Erythroblast (primary cell): ENCODE measurements around the gene ZNF709.
"Not testable (repeated sequence)": the region's sequence is repeated elsewhere in the genome, so short reads cannot be mapped to it uniquely, and the experiment has no call there.

Source experiments
- DNase-seq, 2 experiments: peaks; one replicate each; lab custom pipeline; 2025; lab: John Stamatoyannopoulos, UW
- GATA1 ChIP-seq: IDR thresholded peaks from 2 replicates; pipeline ENCODE4 v1.6.1; 2011; ENCODE audit warnings: low read depth, mild to moderate bottlenecking, control low read depth, low read length, moderate library complexity
- POLR2A ChIP-seq: IDR thresholded peaks from 2 replicates; pipeline ENCODE4 v1.6.1; 2011; ENCODE audit warnings: mild to moderate bottlenecking, low read length

Gene ZNF709

DNA sequence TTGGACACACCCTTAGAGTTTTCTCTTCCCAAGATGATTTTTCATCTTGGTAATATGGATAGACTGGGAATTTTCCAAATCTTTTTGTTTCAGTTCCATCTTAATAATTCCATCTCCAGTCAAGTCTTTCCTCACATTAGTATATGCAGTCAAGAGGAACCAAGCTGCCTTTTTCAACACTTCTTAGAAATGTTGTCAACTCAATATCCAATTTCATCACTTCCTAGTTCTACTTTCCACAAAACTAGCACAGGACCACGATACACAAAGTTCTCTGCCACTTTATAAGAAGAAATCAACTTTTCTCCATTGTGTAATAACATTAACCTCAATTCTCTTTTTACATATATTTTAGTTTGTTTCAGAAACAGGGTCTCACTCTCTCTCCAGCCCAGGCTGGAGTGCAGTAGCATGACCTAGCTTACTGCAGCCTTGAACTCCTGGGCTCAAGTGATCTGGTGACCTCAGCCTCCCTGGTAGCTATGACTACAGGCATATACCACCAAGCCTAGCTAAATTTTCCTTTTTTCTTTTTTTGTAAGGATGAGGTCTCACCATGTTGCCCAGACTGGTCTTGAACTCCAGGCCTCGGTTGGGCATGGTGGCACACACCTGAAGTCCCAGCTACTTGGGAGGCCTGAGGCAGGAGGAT lies 59.3 kb downstream of the ZNF709 start:
- TF ChIP-seq POLR2A (no peak), GATA1 (no peak)
- DNase-seq: no peak

DNA sequence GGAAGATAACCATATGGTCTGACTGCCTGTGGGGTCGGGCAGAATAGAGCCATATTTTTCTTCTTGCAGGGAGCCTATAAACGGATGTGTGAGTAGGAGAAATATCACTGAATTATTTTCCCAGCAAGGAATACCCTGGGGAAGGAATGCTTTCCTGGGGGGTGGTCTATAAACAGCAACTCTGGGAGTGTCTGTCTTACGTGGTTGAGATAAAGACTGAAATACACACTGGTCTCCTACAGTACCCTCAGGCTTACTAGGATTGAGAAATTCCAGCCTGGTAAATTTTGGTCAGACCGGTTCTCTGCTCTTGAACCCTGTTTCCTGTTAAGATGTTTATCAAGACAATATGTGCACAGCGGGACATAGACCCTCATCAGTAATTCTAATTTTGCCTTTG lies 67.3 kb downstream of the ZNF709 start:
- DNase-seq: not testable (repeated sequence)

DNA sequence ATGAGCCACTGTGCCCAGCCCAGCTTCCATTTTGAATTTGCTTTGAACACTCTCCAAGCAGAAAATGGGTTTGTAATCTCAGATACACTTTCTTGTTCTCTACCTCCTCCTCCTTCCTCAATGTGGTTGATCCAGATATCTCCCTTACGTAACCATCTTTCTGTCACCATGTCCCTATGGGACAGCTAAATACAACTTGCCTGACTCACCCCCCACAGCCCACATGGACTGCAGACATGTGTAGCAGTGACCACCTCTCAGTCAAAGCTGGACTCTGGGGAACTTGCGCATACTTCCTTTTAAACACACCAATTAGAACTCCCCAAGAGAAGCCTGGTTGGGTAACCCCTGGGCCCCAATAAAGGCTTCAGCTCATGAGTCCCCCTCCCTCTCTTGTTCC lies 72.7 kb downstream of the ZNF709 start:
- TF ChIP-seq POLR2A (no peak), GATA1 (no peak)
- no peak for DNase-seq
